Rectal smooth muscle tissue (tissue), 1 donor: ENCODE measurements around the gene JMJD4.

Experiments
- H3K27ac ChIP-seq: one replicate; pipeline ENCODE4 v1.7.0; 2013; ENCODE audit warnings: low read depth, low read length, inconsistent platforms
- H3K27me3 ChIP-seq: one replicate; pipeline ENCODE4 v1.7.0; 2013; ENCODE audit warnings: low read length; ENCODE audit not compliant: control insufficient read depth, insufficient read depth
- H3K36me3 ChIP-seq: one replicate; pipeline ENCODE4 v1.7.0; 2013; ENCODE audit warnings: low read length; ENCODE audit not compliant: control insufficient read depth, insufficient read depth
- H3K4me1 ChIP-seq: one replicate; pipeline ENCODE4 v1.7.0; 2013; ENCODE audit warnings: low read length; ENCODE audit not compliant: control insufficient read depth, insufficient read depth
- H3K4me3 ChIP-seq: one replicate; pipeline ENCODE4 v1.7.0; 2013; ENCODE audit warnings: low read length
- H3K9ac ChIP-seq: one replicate; pipeline ENCODE4 v1.7.0; 2013; ENCODE audit warnings: low read length

JMJD4 gene

DNA sequence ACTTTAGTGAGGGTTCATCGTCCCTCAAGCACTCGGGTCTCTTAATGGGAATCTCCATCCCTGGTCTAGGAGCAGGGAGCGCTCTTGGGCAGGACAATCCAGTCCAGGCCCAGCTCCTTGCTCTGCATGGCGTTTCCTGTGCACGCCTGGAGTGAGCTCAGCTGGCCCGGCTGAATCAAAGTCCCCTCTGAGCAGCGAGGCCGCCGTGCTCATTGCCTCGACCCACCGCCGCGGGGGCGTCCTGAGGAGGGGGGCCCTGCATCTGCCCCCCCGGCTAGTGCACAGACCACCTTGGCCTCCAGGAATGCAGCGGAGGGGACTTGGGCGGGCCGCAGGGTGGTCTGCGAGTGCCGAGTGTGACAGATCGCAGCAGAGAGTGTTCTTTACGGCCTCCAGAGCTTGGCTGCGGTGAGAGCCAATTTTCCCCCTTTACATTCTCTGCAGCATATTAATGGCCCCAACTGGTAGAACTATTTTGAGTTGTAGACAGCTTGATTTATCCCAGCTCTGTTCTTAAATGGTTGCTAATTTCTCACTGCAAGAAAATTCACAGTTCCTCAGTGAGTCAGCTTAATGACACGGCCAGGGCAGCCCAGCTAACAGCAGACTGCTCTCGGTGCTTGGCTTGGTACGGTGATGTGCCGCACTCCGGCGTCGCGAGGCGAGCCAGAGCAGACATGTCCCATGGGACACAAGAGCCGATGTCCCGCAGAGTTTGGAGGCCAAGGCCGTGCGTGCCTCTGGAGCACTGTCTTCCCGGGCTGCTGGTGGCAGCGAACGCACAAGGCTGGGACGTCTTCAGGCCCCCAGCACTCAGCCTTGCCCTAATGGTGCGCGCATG lies 39.9 kb upstream of the JMJD4 start:
- peak overlapping the region; percentile 65 for H3K27ac ChIP-seq
- peaks cover 3% of the 10 kb centered on the region for H3K36me3 ChIP-seq
- H3K4me1 ChIP-seq: peaks cover 20% of the 10 kb centered on the region
- H3K4me3 ChIP-seq: no peak overlapping the region
- no peak overlapping the region for H3K9ac ChIP-seq
- H3K27me3 ChIP-seq: no peaks in the 10 kb centered on the region

DNA sequence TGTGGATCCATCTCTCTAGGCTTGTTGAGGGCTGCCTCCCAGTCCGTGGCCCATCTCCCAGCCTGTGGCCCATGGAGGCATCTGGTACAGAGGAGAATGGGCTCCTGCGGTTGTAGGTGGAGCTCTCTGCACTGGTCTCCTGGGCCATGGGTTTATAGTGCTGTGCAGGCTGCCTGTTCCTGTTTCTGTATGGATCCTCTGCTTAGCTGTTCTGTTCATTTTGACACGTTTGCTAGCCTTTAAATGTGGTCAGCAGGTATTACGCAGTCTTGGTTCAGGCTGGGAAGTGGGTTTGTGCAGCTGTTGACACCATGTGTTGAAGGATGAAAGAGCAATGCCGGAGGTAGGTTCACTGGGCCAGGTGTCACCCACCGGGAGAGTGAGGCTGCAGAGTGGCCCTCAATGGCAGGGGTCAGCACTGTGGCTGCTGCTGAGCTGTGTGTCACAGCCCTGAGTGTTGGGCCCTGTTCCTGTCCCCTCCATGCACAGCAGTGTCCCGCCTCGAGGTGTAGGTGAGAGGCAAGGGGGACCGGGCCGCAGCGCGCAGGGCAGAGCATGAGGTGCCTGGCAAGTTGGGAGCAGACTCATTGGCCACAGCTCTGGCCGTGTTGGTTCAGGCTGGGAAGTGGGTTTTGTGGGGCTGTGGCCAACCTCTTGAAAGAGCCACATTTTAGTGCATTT lies 39.1 kb upstream of the JMJD4 start:
- H3K27me3 ChIP-seq: no peaks in the 10 kb centered on the region
- no peak overlapping the region for H3K9ac ChIP-seq
- H3K4me1 ChIP-seq: peaks cover 20% of the 10 kb centered on the region
- no peak overlapping the region for H3K4me3 ChIP-seq
- no peak overlapping the region for H3K27ac ChIP-seq
- peaks cover 3% of the 10 kb centered on the region for H3K36me3 ChIP-seq

DNA sequence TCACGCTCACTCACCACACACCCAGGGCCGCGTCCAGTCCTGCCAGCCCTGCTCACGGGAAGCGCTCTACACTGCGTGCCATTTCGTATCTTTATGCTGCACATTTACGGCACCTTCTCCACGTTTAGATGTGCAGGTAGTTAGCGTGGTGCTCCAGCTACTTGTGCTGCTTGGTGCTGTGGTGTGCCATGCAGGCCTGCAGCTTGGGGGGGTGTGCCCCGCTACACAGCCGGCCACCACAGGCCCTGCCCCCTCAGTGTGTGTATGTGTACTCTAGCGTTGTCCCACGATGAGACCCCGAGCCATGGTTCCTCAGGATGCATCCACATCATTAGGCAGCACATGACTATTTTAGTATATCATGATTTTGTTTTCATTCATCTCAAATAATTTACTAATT lies 38.5 kb upstream of the JMJD4 start:
- Histone ChIP-seq H3K4me3 (no peak overlapping the region), H3K4me1 (peaks cover 20% of the 10 kb centered on the region), H3K27me3 (no peaks in the 10 kb centered on the region), H3K9ac (no peak overlapping the region), H3K27ac (no peak overlapping the region), H3K36me3 (peaks cover 5% of the 10 kb centered on the region)

DNA sequence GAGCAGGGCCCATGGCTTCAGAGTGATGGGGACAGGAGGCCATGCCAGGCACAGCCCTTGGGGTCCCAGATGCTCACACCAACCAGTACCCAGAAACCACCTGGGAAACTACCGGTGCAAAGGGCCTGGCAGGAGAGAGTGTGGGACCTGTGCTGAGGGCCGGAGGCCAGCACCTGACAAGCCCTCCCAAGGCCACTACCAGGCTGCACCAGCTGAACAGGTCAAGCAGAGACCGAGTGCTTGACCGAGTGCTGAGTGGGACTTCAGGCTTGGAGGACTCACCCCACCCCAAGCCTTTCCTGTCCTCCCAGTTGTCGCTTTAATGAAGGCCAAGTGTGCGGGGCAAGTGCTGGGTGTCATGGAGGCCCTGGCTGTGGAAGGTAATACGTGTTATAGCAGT lies 36.7 kb upstream of the JMJD4 start:
- peaks cover 20% of the 10 kb centered on the region for H3K4me1 ChIP-seq
- H3K4me3 ChIP-seq: no peak overlapping the region
- H3K27ac ChIP-seq: no peak overlapping the region
- no peaks in the 10 kb centered on the region for H3K27me3 ChIP-seq
- H3K9ac ChIP-seq: no peak overlapping the region
- H3K36me3 ChIP-seq: peaks cover 22% of the 10 kb centered on the region

DNA sequence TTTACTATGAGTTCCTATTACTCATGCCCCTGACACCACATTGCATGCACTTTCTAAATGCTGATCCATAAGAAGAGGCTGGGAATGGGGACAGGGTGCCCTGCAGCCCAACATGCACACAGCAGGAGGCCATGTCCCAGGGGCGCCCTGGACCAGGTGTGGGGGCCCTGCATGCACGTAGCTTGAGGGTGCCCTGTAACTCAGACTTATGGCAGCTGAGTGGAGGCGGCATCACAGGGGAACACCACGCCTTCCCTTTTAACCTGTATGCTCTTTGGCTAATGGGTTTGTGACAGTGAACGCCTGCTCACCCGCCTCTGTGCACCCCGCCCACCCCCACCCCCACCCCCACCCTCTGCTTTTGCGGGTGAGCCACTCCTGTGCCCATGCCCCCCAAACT lies 36.2 kb upstream of the JMJD4 start:
- H3K9ac ChIP-seq: no peak overlapping the region
- H3K36me3 ChIP-seq: peaks cover 20% of the 10 kb centered on the region
- no peaks in the 10 kb centered on the region for H3K27me3 ChIP-seq
- no peak overlapping the region for H3K4me3 ChIP-seq
- peaks cover 18% of the 10 kb centered on the region for H3K4me1 ChIP-seq
- H3K27ac ChIP-seq: no peak overlapping the region

DNA sequence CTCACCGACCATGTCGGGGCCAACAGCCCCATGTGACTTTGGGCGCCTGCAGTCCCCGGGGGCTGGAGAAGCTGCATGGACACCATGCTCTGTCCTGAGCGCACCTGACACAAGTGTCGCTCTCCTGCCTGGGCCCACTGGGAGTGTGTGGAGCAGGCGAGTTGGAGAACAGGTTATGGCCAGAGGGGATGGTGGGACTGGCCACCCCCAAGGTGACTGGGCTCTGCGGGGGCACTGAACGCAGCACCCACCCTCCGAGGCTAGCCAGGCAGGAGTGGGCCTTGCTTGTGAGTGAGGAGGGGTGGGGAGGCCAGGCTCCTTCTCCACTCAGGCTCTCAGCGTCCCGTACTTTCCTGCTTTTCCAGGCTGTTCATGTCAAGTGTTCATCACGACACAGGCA lies 35.7 kb upstream of the JMJD4 start:
- H3K27me3 ChIP-seq: no peaks in the 10 kb centered on the region
- H3K27ac ChIP-seq: no peak overlapping the region
- no peak overlapping the region for H3K4me3 ChIP-seq
- peaks cover 19% of the 10 kb centered on the region for H3K36me3 ChIP-seq
- peaks cover 15% of the 10 kb centered on the region for H3K4me1 ChIP-seq
- no peak overlapping the region for H3K9ac ChIP-seq

DNA sequence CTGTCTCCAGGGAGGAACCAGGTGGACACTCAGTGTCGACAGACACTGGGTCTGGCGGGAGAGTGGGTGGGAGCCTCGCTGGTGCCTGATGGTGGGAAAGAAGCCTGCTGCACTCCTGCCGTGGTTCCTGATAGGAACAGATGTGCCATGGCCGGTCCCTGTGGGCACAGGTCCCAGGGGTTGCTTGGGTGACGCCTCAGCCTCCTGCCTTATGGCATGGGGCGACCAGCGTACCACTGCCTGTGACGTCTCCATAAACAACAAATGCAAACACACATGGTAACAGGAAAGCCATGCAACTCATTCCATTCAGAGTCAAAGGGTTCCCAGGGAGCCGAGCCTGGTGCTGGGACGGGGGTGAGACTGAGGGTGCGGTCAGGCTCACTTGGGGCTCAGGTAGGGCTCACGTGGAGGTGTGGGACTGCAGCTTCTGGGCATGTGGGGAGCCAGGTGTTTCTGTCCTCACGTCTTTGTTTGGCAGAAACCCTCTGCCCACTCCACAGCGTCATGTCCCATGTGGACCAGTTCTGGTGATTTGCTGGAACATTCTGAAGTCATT lies 34.9 kb upstream of the JMJD4 start:
- Histone ChIP-seq H3K27me3 (no peaks in the 10 kb centered on the region), H3K4me3 (no peak overlapping the region), H3K36me3 (peaks cover 19% of the 10 kb centered on the region), H3K9ac (no peak overlapping the region), H3K4me1 (peaks cover 8% of the 10 kb centered on the region), H3K27ac (no peak overlapping the region)

DNA sequence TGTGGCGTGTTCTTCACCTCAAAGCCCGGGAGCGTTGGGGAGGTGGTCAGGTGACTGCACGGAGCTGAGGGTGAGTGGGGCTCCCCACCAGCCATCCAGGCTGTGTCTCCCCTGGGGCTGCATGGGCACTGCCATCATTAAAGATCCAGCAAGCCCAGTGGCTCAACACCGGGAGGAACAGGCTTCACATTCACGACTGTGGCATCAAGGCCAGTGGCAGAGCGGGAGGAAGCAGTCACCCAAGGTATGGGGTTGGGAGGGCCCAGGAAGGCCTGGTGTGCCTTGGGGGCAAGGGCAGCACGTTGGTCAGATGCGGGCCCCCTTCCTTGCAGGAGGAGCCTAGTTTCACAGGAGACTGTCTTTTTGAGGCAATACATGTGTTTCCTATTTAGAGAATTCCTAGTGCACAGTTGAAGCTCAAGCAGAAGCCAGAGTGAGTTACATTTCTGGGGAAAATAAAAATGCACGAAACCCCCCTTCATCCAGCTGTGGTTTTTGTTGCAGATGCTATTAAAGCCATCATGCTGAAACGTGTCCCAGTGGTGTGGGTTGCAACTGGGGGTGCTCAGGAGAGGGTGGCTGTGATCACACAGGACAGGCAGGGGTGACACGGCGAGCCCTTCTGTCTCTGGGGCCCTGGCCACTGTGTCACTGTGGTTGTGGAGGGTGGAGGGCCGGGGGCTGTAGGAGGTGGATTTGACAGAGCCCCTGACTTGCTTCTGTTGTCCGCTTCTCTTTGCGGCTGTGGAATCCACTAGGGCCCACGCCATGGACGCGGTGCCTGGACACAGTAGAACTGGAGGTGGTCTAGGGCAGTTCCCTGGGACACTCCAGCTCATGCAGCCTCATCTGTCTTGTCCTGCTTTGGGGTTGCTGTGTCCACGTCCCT lies 34.2 kb upstream of the JMJD4 start:
- Histone ChIP-seq H3K4me1 (peaks cover 1% of the 10 kb centered on the region), H3K27ac (no peak overlapping the region), H3K4me3 (no peak overlapping the region), H3K9ac (no peak overlapping the region), H3K36me3 (peaks cover 19% of the 10 kb centered on the region), H3K27me3 (no peaks in the 10 kb centered on the region)

DNA sequence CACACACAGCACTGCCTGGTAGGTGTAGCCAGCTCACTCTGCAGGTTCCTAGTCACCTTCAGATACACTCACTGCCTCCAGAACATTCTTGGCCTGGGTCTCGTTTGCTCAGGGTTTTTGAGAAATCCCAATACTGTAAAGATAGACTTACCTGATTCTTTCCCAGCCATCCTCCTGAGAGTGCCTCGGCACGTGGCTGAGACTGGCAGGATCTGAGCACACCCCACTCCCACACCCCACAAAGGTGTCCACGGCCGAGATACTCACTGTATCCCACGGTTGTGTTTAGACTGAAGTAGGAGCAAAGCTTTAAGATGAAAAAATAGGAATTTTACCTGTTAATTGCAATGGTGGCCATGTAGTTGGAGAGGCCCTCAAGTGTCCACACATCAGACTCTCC lies 33.5 kb upstream of the JMJD4 start:
- H3K4me1 ChIP-seq: no peaks in the 10 kb centered on the region
- no peaks in the 10 kb centered on the region for H3K27me3 ChIP-seq
- H3K27ac ChIP-seq: no peak overlapping the region
- H3K4me3 ChIP-seq: no peak overlapping the region
- H3K9ac ChIP-seq: no peak overlapping the region
- peaks cover 19% of the 10 kb centered on the region for H3K36me3 ChIP-seq

DNA sequence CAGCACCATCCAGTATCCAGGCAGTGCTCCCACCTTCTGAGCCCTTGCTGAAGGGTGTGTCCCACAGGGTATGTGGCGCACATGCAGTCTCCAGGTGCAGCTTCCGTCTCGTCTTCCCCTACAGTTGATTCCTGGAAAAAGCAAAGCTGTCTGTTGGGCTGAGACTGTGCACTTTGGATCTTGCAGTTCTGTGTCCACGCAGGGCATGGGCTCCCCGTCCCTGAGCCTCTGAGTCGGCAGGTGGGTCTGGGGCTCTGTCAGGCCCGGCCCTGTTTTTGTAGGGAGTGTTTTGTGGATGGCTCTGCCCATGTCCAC lies 33.0 kb upstream of the JMJD4 start:
- H3K4me3 ChIP-seq: no peak overlapping the region
- H3K27me3 ChIP-seq: no peaks in the 10 kb centered on the region
- peaks cover 3% of the 10 kb centered on the region for H3K4me1 ChIP-seq
- no peak overlapping the region for H3K27ac ChIP-seq
- peaks cover 19% of the 10 kb centered on the region for H3K36me3 ChIP-seq
- no peak overlapping the region for H3K9ac ChIP-seq

DNA sequence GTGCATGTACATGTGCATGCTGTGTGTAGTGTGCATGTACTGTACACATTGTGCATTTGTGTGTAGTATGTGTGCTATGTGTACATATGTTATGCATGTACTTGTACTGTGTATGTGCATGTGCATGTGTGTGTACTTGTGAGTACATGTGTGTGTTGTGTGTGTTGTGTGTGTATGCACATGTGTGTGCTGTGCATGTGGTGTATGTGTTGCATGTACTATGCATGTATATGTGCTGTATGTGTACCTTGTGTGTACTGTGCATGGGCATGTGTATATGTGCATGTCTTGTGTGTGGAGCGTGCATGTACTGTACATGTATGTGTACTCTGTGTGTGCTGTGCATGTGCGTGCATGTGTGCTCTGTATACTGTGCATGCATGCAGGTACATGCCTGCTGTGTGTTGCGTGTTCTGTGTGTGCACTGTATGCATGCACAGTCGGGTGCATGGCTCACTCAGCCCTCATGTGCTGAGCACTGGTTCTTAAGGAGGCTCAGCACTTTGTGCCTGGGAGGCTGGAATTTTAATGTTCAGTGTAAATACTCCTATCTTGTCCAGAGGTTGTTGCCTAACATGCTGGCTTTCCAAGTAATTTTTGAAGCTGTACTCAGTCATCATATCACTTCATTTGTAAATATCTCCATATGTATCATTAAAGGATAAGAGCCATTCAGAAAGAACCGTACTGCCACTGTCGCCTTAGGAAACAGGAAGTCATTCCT lies 32.5 kb upstream of the JMJD4 start:
- Histone ChIP-seq H3K27me3 (no peaks in the 10 kb centered on the region), H3K4me1 (peaks cover 8% of the 10 kb centered on the region), H3K4me3 (no peak overlapping the region), H3K36me3 (peaks cover 19% of the 10 kb centered on the region), H3K9ac (no peak overlapping the region), H3K27ac (no peak overlapping the region)
